Sigmoid colon (tissue), 7 donors: ENCODE measurements around the gene MINK1. TPM values are rescaled to one million over a fixed set of nuclear protein-coding genes. Genes with fewer than 3 reads are reported as not detected.

Source experiments
- DNase-seq: peaks from one replicate; pipeline ENCODE4 v3.0.0-alpha.2; 2019
- H3K27ac ChIP-seq, 4 donors: fragments of 200-600 bp; sonication (generic); one replicate each; pipeline ENCODE4 v1.5.1; 2016 to 2019; ENCODE audit warnings: mild to moderate bottlenecking in 1 of 4
- H3K27me3 ChIP-seq, 3 donors: fragments of 200-600 bp; sonication (generic); one replicate each; pipeline ENCODE4 v1.5.1; 2019; ENCODE audit warnings: mild to moderate bottlenecking in 1 of 3
- H3K36me3 ChIP-seq, 4 donors: fragments of 200-600 bp; sonication (generic); one replicate each; pipeline ENCODE4 v1.5.1; 2016 to 2019
- H3K4me1 ChIP-seq, 4 donors: fragments of 200-600 bp; sonication (generic); one replicate each; pipeline ENCODE4 v1.5.1; 2017 to 2019
- H3K4me3 ChIP-seq, 4 donors: fragments of 200-600 bp; sonication (generic); one replicate each; pipeline ENCODE4 v1.5.1; 2017 to 2019; ENCODE audit warnings: mild to moderate bottlenecking in 2 of 4, moderate library complexity in 1 of 4
- H3K9me3 ChIP-seq, 4 donors: fragments of 200-600 bp in 3 of 4; sonication (generic) in 3 of 4; one replicate each; pipeline versions ENCODE4 v1.5.1 to v1.6.1; 2013 to 2019
- EP300 ChIP-seq, 4 donors: sonication (generic); formaldehyde crosslinking; IDR thresholded peaks; one replicate each; pipeline ENCODE4 v1.6.1; 2017; ENCODE audit warnings: antibody characterized with exemption in 4 of 4
- POLR2A ChIP-seq, 2 donors: fragments of 450-650 bp; IDR thresholded peaks; one replicate each; pipeline ENCODE4 v1.6.1; 2016; ENCODE audit warnings: antibody characterized with exemption in 2 of 2, mild to moderate bottlenecking in 2 of 2, moderate library complexity in 2 of 2
- POLR2AphosphoS5 ChIP-seq, 4 donors: sonication (generic); formaldehyde crosslinking; IDR thresholded peaks; one replicate each; pipeline ENCODE4 v1.6.1; 2017; ENCODE audit warnings: antibody characterized with exemption in 4 of 4
- WGBS, 2 donors: extraction: QIAGEN DNeasy Blood & Tissue Kit; methylation state at CpG; one replicate each; pipeline ENCODE4 v1.1.7; 2013; 5-methylcytosine and 5-hydroxymethylcytosine counted together
- intact Hi-C: fragments of 100-400 bp; cut with DNase I; formaldehyde crosslinking; loops from one replicate; pipeline ENCODE4 v1.15.1; 2023
- polyA plus RNA-seq, 3 donors: library from polyadenylated mRNA; stranded (reverse); fragments of 200-250 nt; gene quantifications; one replicate each; pipeline ENCODE4 v1.2.3, GENCODE V29; 2013
- total RNA-seq, 4 donors: library from RNA; depleted of rRNA; stranded (reverse); fragments of >200 nt; gene quantifications; one replicate each; pipeline ENCODE4 v1.1.0, GENCODE V29; 2016
- TF ChIP-seq, protein P1 (sequence below), 4 experiments: fragments of 450-650 bp in 3 of 4; fragments of 200-600 bp in 1 of 4; IDR thresholded peaks; one replicate each; pipeline ENCODE4 v1.5.1; 2016 to 2019; ENCODE audit warnings: antibody characterized with exemption in 4 of 4, mild to moderate bottlenecking in 3 of 4, moderate library complexity in 2 of 4
- donor health status: healthy with polysubstance abuse.
- donor health status: Bipolar disorder and iron deficiency.
- donor health status: healthy.

Gene MINK1
- total and polyA plus RNA-seq, 7 donors: 17.1 to 117 (median 43.8) TPM

DNA sequence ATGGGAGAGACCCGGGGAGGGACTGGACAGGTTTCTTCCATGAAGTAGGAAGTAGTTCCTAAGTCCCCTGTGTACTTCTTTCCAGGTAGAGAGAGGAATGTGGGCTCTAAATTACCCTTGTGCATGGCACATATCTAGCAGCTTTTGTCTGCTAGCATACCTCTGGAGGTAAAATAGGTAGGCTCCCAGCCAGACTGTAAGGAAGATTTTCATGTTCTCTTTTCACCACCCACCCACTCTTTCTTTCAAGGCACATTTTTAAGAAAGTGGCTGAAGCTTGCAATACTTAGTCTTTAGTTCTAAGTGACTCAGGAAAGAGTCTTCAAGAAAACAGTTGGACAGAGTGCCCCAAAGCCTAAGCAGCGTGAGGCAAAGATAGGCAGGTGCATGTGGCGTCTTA lies 9.2 kb downstream of the MINK1 start:
- Histone ChIP-seq H3K36me3 (no peaks in the 10 kb centered on the region), H3K9me3 (no peaks in the 10 kb centered on the region), H3K4me3 (no peak overlapping the region), H3K27me3 (no peaks in the 10 kb centered on the region), H3K4me1 (peaks cover 0 to 11% (median 1%) of the 10 kb centered on the region in 4 donors), H3K27ac (no peak overlapping the region)
- no peak for TF ChIP-seq POLR2A (IDR thresholded peaks at IDR 0.05)
- TF ChIP-seq, protein P1, sequence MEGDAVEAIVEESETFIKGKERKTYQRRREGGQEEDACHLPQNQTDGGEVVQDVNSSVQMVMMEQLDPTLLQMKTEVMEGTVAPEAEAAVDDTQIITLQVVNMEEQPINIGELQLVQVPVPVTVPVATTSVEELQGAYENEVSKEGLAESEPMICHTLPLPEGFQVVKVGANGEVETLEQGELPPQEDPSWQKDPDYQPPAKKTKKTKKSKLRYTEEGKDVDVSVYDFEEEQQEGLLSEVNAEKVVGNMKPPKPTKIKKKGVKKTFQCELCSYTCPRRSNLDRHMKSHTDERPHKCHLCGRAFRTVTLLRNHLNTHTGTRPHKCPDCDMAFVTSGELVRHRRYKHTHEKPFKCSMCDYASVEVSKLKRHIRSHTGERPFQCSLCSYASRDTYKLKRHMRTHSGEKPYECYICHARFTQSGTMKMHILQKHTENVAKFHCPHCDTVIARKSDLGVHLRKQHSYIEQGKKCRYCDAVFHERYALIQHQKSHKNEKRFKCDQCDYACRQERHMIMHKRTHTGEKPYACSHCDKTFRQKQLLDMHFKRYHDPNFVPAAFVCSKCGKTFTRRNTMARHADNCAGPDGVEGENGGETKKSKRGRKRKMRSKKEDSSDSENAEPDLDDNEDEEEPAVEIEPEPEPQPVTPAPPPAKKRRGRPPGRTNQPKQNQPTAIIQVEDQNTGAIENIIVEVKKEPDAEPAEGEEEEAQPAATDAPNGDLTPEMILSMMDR (IDR thresholded peaks at IDR 0.05): no peak
- no peak for TF ChIP-seq EP300 (IDR thresholded peaks at IDR 0.05)
- TF ChIP-seq POLR2AphosphoS5 (IDR thresholded peaks at IDR 0.05): no peak
- DNase-seq: no peak
- WGBS, 2 donors: 90 to 97% methylated on average over 3 of the region's 3 CpGs
- intact Hi-C loops: no loop called here

DNA sequence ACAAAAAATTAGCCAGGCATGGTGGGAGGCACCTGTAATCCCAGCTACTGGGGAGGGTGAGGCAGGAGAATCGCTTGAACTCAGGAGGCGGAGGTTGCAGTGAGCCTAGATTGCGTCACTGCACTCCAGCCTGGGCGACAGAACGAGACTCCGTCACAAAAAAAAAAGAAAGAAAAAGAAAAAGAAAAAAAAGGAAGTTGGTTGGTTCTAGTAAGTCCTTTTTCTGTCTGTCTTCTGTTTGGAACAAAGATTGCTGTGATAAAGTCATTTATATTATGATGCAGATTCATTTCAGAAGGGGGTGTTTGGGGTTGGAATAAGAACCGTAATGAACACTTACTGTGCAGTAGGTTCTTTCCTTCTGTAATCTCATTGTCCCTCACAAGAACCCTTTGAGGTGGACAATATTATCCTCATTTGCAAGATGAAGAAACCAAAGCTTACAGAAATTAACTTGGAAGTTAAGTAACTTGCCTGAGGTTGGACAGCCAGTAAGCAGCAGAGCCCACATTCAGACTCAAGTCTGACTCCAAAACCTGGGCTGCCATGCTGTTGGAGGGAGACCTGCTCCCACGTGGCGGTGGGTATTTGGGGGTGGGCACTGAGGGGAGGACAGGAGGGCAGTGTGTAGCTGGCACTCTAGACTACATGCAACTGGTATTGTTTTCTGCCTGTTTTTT lies 10.3 kb downstream of the MINK1 start:
- no peak overlapping the region for H3K27ac ChIP-seq

GRCh38 chr17:4845118-4845517 lies 12.0 kb downstream of the MINK1 start:
- no peak overlapping the region for H3K27ac ChIP-seq
- H3K4me3 ChIP-seq: no peak overlapping the region
- no peaks in the 10 kb centered on the region for H3K36me3 ChIP-seq
- WGBS, 2 donors: 81 to 84% methylated on average over 5 of the region's 5 CpGs
- TF ChIP-seq, protein P1 (IDR thresholded peaks at IDR 0.05): no peak
- TF ChIP-seq POLR2A (IDR thresholded peaks at IDR 0.05): no peak
- TF ChIP-seq EP300 (IDR thresholded peaks at IDR 0.05): no peak
- no peak for TF ChIP-seq POLR2AphosphoS5 (IDR thresholded peaks at IDR 0.05)
- no peaks in the 10 kb centered on the region for H3K9me3 ChIP-seq
- H3K27me3 ChIP-seq: no peaks in the 10 kb centered on the region
- intact Hi-C loops: no loop called here
- peaks cover 0 to 7% (median 1%) of the 10 kb centered on the region in 4 donors for H3K4me1 ChIP-seq
- no peak for DNase-seq

More for the DNA sequence above, 10.3 kb downstream of the MINK1 start:
- TF ChIP-seq POLR2A (IDR thresholded peaks at IDR 0.05) (no peak), EP300 (IDR thresholded peaks at IDR 0.05) (no peak), POLR2AphosphoS5 (IDR thresholded peaks at IDR 0.05) (no peak)
- TF ChIP-seq, protein P1 (IDR thresholded peaks at IDR 0.05): no peak
- whole genome bisulfite sequencing, 2 donors: 81 to 92% methylated on average over 9 of the region's 9 CpGs
- peaks cover 0 to 5% (median 0%) of the 10 kb centered on the region in 4 donors for H3K4me1 ChIP-seq
- H3K4me3 ChIP-seq: no peak overlapping the region
- no peaks in the 10 kb centered on the region for H3K27me3 ChIP-seq
- H3K9me3 ChIP-seq: no peaks in the 10 kb centered on the region
- intact Hi-C loops: no loop called here
- H3K36me3 ChIP-seq: no peaks in the 10 kb centered on the region
- no peak for DNase-seq

DNA sequence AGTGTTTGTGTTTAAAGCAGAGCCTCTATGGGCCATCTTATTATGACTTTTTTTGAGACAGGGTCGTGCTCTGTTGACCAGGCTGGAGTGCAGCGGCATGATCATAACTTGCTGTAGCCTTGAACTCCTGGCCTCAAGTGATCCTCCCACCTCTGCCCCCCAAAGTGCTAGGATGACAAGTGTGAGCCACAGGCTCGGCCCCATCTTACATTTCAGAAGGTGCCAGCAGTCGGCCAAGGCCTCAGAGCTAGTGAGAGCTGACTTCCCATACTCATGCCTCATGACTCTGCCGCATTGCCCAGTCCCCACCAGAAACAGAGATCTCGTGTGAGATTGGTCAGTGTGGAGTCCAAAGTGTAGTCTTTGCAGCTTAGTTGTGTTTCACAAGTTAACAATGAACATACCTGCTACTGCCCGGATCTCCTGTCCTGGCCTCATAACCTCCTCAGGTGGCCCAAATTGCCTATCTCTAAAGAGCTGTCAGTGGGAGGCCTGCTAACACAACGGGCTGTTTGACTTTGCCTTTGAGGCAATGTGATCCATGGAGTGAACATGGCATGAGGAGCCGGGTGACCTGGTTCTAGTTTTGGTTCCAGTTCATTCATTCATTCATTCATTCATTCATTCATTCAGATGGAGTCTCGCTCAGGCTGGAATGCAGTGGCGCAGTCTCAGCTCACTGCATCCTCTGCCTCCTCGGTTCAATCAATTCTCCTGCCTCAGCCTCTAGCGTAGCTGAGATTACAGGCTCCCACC lies 13.7 kb downstream of the MINK1 start:
- intact Hi-C loops: no loop called here
- Histone ChIP-seq H3K4me3 (no peak overlapping the region), H3K9me3 (no peaks in the 10 kb centered on the region), H3K27me3 (no peaks in the 10 kb centered on the region), H3K4me1 (peaks cover 0 to 7% (median under 1%) of the 10 kb centered on the region in 4 donors), H3K27ac (no peak overlapping the region), H3K36me3 (no peaks in the 10 kb centered on the region)
- TF ChIP-seq EP300 (IDR thresholded peaks at IDR 0.05): no peak
- TF ChIP-seq, protein P1 (IDR thresholded peaks at IDR 0.05): no peak
- no peak for TF ChIP-seq POLR2A (IDR thresholded peaks at IDR 0.05)
- no peak for TF ChIP-seq POLR2AphosphoS5 (IDR thresholded peaks at IDR 0.05)
- no peak for DNase-seq
- 90 to 91% methylated on average over 13 of the region's 13 CpGs for WGBS, 2 donors
